Stimulated activated CD8-positive, alpha-beta memory T cell treated with anti-CD3 and anti-CD28 coated beads, Interleukin-4, amount 100 ng/mL, for 4 hours (primary cell): ENCODE measurements around the gene EGR4.
A peak's percentile ranks its signal among the peaks of the same experiment; 100 is the strongest.

ENCODE experiments used
- DNase-seq, 2 donors: peaks; one replicate each; pipeline ENCODE4 v3.0.0-alpha.2; 2020; ENCODE audit warnings: low read depth in 2 of 2, low spot score in 1 of 2

EGR4 gene

DNA sequence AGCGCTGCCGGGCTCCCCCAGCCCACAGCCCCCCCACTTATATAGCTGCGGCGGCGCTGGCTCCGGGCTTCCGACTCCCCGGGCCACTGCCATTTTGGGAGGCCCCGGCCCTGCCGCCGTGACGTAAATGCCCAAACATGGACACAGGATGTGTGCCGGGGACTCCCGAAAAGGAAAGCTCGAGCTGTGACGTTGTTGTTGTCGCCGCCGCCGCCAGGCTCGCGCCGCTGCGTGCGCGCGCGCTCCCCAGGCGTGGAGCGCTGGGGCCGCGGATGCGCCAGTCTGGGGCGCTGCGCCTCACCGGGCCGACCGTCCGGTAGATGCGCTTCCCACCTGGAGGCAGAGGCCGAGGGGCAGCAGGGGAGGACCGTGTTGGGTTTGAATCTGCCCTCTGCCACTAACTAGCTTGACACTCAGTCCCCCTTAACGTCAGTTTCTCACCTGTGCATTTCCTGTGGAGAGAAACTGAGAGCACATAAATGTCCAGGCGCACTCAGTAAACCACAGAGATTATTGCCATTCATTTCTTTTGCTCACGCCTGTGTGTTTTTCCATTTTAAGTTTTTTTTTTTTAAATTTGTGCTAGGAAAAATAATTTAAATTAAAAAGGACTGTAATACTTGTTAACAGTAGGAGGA is at the start of gene EGR4:
Gene EGR4, minus strand, starts transcription at position 15 of the 638 bp plus-strand sequence. CDS start 231 bp downstream, outside the sequence.
- DNase-seq = peak; percentile 79 to 81

DNA sequence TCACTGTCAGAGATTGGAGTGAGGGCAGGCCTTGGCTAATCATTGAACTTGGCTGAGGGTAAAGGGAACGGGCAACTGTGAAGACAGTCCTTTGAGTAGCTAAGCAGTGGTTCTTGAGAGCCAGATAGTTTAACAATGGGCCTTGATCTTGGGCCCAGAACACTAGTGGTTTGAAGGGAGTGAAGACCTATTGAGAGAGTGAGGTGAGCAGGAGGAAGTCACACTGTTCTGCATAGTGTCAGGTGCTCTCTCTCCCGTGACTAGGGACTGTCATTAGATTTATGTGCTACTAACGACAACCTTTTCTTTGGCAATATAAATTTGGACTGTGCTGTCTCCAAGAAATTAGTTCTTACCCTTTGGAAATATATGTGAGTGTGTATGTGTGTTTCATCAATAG is 47.7 kb upstream of the EGR4 start:
- no peak for DNase-seq

DNA sequence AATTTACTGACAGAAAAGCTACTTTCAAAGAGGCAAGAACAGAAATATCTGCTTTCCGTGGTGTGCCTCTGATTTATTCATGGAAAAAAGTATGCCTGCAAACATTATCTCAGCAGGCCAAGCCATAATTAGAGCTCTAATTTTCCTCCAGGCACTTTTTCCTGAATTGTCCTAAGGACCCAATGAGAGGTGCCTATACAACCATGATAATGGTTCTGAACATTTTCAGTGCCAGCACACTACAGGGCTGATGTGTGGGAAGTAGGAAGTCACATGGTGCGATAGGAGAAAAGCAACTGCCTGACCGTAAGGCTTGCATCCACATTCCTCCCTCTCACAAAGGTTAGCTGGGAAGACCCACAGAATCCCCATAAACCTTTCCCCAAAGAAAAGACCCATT is 45.9 kb upstream of the EGR4 start:
- DNase-seq = no peak

DNA sequence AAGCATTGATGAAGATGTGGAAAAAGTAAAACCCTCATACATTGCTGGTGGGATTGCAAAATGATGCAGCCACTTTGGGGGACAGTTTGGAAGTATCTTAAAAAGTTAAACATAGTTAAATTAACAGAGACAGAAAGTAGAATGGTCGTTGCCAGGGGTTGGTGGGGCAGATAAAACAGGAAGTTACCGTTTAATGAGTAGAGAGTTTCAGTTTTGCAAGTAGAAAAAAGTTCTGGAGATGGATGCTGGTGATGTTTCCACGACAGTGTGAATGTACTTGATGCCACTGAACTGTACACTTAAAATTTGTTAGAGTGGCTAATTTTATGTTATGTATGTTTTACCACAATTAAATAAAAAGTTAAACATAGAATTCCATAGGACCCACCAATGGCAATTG is 44.5 kb upstream of the EGR4 start:
- DNase-seq = no peak

DNA sequence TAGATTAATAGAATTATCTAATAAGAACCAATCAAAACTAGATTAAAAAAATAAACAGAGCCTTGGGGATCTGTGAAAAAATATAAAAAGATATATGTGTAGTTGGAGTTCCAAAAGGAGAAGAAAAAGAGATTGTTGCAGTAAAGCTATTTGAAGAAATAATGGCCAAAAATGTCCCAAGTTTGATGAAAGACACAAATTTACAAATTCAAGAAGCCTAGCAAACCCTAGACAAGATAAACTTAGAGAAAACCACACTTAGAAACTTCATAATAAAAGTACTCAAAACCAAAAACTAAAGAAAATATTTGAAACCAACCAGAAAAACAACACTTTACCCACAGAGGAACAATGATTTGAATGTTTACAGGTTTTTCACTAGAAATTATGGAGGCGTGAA is 41.3 kb upstream of the EGR4 start:
- no peak for DNase-seq

DNA sequence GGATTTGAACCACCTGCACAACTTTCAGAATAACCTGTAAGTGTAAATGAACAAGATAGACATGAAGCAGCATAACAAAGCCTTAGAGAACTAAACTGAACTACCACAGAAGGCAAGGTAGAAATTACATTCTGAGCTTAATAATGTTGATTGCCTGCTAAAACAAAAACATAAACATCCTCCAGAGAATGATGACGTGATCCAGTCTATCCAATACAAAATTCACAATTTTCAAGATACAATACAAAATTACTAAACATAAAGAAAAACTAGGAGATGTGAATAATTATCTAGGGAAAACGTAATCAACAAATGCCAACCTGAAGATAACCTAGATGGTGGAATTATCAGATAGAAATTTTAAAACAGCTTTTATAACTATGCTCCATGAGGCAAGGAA is 40.7 kb upstream of the EGR4 start:
- no peak for DNase-seq

DNA sequence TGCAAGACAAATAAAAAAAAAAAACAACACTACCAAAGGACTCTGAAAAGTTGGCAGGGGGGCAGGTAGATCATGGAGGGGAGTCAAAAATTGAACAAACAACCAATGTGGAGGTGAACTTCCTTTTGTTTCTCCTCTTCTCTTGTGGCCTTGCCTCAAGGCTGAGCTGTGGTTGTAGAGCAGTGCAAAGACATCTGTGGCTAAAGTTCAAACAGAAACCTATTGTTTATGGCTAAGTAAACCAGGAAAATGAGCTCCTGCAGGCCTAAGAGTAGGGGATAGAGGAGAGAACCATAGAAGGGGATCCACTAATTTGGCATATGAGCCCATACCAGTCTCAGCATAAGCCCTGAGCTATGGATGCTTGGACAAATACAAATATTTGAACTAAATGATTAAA is 40.2 kb upstream of the EGR4 start:
- DNase-seq = no peak

DNA sequence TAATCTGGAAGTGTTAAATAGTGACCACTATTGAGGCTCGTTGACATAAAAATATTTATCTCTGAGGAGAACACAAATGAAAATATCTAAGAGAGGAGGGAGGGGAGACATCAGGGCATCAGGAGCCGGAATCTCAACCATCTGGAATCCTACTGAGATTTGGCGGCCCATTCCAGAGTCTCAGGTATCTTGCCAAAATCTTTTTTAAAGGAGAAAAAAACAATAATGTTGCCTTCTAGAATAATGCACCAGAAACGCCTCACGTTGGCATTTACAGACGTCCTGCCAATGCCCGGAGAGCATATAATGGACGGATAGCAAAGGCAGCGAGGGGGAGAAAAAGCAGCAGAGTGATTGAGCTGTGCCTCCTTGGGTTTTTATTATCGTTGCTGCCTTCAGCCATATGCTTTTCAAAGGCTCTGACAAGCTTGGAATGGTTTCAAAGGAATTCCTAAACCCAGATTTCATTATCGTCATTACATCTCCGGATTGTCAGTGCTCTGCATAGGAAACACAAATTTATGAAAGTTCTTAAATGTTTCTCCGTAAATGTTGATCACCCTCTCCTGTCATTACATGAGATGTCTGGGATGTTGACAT is 30.9 kb upstream of the EGR4 start:
- no peak for DNase-seq

DNA sequence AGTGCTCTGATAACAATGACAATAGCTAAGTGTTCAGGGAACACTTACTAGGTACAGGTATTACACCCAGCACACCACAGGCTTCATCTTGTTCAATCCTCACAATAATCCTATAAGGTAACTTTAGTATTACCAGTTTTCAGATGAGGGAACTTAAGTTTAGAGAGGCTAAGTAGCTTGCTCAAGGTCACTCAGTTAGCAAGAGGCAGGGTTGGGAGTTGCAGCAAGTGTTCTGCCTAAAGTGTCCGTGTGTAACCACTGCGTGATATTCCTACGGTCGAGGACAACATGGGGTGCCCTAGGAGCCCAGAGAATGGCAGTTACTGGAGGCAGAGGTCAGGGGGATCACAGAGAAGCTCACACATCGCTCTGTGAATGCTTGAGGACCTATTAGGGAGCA is 30.2 kb upstream of the EGR4 start:
- no peak for DNase-seq

DNA sequence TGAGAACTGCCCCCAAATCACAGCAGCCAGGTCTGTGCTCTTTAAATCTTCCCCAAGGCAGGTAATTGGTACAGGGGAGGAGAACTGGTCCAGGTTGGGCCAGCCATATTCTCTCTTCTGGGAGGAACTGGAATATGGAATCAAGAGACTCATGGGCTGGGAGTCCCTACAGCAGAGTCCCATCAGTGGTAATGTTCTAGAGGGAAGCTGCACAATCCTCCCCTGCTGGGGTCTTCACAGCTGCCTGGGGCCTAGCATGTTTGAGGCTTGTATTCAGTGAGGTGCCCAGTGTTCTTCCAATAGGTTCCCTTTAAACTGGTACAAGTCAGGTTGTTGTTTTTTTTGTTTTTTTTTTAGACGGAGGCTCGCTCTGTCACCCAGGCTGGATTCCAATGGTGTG is 21.1 kb upstream of the EGR4 start:
- no peak for DNase-seq

DNA sequence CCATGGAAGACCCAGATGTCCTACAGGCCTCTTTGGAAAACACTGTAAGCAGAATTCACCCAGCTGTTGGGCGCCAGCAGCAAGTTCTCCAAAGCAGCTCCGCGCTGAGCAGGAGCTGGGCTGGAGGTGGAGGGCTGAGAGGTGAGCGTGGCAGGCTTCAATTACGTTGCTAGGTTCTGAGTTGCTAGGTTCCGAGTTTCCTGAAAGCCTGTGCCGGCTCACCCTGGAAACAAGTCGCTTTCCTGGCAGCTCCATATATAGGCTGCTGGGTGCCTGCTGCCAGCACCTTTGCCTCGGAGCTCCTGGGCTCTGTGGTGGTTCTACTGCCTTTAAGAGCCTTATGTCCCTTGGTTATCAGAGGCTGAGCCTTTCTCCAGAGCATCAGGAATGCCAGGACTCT is 14.4 kb upstream of the EGR4 start:
- DNase-seq = no peak

DNA sequence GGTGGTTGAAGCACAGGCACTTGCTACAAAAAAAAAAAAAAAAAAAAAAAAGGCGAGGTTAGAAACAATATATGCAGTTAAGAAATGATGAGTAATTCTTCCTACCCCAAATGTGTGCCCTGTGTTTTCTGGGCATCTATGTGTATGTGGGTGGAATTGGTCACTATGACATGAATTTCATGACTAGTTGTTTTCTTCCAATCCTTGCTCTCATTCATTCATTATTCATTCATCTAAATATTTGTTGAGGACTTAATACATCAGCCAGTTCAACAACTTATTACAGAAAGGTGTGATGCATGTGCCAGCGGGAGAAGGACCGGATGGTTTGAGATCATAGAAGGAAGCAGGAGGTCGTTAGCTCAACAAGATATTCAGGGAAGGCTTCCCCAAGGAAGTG is 8.3 kb upstream of the EGR4 start:
- no peak for DNase-seq

DNA sequence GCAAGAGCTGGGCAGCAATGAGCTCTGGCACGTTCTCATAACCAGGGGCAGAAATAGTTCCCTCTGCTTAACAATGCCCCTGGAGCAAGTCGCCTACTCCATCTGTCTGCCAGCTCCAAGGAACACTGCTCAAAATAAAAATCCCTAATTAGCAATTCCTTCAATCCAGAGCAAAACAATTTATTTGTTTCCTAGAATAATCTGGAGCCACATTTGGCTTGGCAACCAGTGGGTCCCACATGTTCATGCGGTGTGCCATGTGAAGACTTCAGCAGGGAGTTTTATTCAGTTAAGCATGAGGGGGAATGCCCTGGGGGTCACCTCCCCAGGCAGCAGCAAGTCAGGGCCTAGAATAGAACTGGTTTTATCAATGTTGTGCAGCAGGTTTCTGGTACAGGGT is 7.6 kb upstream of the EGR4 start:
- no peak for DNase-seq

DNA sequence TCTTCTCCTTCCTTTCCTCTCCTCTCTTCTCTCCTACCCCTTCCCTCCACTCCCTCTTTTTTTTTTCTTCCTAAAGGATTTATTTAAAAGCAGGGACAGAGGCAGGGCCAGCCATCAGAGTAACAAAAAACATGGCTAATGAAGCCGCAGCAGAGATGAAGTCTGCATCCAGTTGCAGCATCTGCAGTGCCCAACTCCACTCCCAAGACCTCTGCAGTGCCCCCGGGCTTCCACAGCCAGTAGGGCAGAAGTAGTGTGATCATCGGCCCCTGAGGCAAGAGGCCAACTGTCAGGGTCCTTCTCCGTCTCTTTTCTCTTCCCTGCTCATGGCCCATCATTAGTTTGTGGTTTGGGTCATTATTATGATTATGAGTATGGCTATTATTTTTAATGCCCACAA is 4.2 kb upstream of the EGR4 start:
- DNase-seq = no peak

DNA sequence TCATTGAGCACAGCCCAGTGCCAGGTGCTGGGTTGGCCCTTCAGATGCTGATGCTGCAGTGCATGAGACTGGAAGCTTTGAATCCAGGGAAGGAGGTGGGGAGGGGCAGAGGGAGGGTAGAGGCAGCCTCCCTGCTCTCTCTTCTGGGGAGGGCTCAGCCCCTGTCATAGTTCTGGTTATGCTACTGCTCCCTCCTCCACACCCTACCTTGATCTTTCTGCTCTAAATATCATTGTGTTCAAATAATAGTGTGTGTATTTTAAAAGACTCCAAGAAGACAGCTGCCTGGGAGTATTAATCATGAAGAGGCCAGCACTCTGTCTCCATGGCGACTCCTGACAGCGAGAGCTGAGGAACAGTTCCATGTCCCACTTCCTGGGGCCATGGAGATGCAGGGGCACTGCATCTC is 3.8 kb upstream of the EGR4 start:
- DNase-seq = no peak

DNA sequence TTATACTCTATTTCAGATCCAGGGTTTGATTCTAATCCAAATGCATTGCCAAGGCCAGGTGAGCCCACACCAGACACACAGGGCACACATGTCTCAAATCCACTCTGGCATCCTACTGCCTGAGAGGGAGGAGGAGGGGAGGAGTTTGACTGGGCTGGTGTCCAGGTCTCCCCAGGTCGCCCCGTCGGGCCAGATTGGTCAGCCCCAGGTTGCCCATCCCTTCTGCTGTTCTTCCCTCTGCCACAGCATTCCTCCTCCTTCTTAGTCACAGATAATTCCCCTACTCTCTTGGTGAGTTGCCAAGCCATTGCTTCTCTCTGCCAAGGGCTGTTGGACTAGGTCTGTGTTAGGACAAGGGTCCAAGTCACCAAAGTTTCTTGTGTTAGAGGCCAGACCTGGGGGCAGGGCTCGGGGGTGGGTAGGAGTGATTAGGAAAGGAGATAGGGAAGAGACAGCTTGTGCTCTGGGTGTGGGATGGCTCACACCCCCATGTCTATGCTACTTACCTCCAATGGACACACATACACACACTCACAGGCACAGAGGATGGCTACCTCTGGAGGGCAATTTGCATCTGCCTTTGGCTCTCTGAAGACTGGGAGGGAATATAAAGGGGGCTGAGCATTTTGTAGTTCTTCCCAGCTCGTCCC is 2.5 kb upstream of the EGR4 start:
- no peak for DNase-seq

DNA sequence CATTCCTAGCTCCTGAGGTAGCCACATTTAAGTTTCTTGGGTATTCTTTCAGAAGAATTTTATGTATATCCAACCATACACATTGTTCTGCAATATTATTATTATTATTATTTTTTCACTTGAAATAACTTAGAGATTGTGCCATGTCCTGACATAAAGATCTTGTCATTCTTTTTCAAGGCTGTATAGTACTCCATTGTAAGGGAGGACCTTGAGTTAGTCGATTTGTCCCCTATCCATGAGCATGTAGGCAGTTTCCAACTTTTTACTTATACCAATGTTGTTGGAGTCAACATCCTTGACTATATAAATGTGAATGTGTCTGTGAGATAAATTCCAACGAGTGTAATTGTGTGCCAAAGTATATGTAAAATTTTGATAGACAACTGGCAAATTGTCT is 891 bp upstream of the EGR4 start:
- DNase-seq = no peak

DNA sequence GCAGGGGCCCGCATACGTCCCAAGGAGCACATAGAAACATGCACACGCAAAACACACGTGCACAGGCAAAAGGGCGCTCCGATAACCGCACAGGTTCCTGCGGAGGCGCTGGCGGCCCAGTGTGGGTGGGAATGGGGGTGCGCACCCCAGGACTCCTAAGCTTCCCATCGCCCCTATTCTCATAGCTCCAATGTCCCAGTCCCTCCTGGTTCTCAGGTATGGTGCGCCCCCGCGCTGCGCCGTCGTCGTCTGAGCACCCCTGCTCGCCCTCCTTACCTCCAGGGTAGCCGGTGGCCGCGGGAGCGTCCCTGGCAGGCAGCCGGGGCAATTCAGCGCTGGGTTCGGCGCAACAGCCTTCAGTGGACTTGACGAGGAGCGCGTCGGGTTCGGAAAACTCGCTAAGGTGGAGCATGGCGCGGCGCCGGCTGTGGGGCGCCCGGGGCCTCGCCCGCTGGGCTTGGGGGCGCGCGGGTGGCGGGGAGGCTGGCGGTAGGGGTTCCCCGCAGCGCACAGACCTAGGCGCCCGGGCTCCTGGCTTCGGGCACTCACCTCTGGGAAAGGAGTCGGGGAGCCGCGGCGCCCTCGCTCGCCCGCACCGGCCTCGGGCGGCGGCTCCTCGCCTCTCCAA is 328 bp downstream of the EGR4 start:
- DNase-seq = no peak

DNA sequence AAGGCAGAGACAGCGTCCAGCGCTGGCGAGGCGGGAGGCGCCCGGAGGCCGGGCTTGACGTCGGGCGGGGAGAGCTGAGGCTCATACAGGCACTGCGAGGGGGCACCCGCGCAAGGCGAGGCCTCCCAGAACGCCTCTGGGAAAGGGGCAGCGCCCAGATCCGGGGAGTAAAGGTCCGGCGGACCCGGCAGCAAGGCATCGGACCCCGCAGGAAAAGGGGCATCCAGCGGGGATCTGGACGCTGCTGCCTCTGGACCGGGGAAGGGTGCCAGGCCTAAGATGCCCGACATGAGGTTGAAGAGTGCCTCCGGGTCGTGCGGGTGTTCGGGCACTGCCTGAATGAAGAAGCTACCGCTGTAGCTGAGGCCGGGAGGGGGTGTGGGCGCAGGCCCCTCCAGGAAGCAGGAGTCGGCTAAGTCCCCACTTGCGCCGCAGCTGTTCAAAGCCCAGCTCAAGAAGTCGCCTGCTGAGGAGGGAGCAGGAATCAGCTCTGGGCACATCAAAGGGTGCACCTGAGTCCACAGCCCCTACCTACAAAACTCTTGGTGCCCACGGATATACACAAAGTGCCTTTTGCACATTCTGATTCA is 937 bp downstream of the EGR4 start:
- DNase-seq = no peak

DNA sequence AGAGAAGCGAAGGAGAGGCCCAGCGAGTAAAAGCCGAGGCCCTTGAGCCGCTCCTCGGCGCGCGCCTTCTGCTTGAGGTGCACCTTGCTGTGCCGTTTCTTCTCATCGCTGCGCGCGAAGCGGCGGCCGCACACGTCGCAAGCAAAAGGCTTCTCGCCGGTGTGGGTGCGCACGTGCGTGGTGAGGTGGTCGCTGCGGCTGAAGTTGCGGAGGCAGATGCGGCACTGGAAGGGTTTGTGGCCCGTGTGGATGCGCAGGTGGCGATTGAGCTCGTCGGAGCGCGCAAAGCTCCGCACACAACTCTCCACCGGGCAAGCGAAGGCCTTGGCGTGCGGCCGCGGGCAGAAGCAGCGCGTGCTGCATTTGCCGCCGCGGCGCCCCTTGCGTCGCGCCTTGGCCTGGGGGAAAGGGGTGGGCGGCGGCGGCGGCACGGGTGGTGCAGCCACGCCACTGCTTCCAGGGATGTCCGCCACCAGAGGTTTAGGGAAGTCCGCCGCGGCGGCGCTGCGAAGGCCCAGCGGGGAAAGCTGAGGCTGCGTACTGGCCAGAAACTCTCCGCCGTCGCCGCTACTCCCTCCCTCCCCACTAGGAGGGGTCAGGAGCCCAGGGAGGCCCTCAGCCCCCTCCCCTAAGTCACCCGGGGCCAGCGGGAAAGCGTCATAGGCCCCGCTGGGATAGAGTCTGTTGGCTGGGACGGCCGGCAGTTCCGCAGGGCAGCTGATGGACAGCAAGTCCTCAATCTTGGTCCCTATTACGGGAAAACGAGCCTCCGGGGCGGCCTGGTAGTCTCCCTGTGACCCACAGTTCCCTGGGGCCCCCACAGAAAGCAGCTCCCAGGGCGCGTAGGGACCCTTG is 1.7 kb downstream of the EGR4 start:
- no peak for DNase-seq

DNA sequence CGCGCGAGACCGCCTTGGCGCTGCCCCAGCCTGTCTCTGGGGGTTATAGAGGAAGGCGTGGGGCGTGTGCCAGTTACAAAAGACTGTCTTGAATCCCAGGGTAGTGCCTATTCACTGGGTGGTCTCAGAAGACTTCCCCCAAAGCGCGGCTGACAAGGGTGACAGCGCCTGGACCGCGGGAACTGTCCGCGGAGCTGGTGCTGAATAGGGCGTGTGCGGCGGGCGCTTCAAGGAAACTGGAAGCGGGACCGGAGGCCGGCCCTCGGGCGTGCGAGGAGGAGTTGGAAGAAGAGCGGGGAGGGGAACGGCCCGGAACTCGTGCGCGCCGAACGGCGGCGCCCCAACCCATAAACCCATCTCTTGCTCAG is 2.3 kb downstream of the EGR4 start:
- no peak for DNase-seq
